ENCODE measurements around the gene FBN2.

The FBN2 gene

GRCh38 chr5:128254789-128255188, 283.3 kb downstream of the FBN2 start:
- peak; percentile 60 for DNase-seq (ENCODE audit: low read depth, low spot score)

- DNase-seq (ENCODE audit: low read depth, low spot score): no peak
These were observed 284.2 kb downstream of the FBN2 start for GRCh38 chr5:128253880-128254279.

GRCh38 chr5:128253161-128253560, 284.9 kb downstream of the FBN2 start:
- DNase-seq (ENCODE audit: low read depth, low spot score): no peak

- DNase-seq (ENCODE audit: low read depth, low spot score): no peak
These were observed 285.3 kb downstream of the FBN2 start for GRCh38 chr5:128252756-128253155.

GRCh38 chr5:128252196-128252595, 285.8 kb downstream of the FBN2 start:
- DNase-seq (ENCODE audit: low read depth, low spot score): no peak

- no peak for DNase-seq (ENCODE audit: low read depth, low spot score)
These were observed 292.1 kb downstream of the FBN2 start for GRCh38 chr5:128245974-128246373.

- DNase-seq (ENCODE audit: low read depth, low spot score): no peak
These were observed 294.0 kb downstream of the FBN2 start for GRCh38 chr5:128243958-128244582.

GRCh38 chr5:128241051-128241695, 296.9 kb downstream of the FBN2 start:
- no peak for DNase-seq (ENCODE audit: low read depth, low spot score)

GRCh38 chr5:128237546-128237945, 300.5 kb downstream of the FBN2 start:
- DNase-seq (ENCODE audit: low read depth, low spot score): peak; percentile 37

- no peak for DNase-seq (ENCODE audit: low read depth, low spot score)
These were observed 301.0 kb downstream of the FBN2 start for GRCh38 chr5:128237000-128237399.

- no peak for DNase-seq (ENCODE audit: low read depth, low spot score)
These were observed 301.7 kb downstream of the FBN2 start for GRCh38 chr5:128236334-128236733.

- no peak for DNase-seq (ENCODE audit: low read depth, low spot score)
These were observed 303.0 kb downstream of the FBN2 start for GRCh38 chr5:128234928-128235641.

- peak; percentile 85 for DNase-seq (ENCODE audit: low read depth, low spot score)
These were observed 309.5 kb downstream of the FBN2 start for GRCh38 chr5:128228521-128228920.

GRCh38 chr5:128228008-128228407, 310.0 kb downstream of the FBN2 start:
- DNase-seq (ENCODE audit: low read depth, low spot score): peak; percentile 94

GRCh38 chr5:128225245-128226030, 312.6 kb downstream of the FBN2 start:
- peak; percentile 59 for DNase-seq (ENCODE audit: low read depth, low spot score)

- DNase-seq (ENCODE audit: low read depth, low spot score): no peak
These were observed 313.7 kb downstream of the FBN2 start for GRCh38 chr5:128224336-128224735.

- no peak for DNase-seq (ENCODE audit: low read depth, low spot score)
These were observed 317.2 kb downstream of the FBN2 start for GRCh38 chr5:128220841-128221240.

GRCh38 chr5:128216860-128217531, 321.0 kb downstream of the FBN2 start:
- peak; percentile 98 for DNase-seq (ENCODE audit: low read depth, low spot score)

- DNase-seq (ENCODE audit: low read depth, low spot score): no peak
These were observed 321.8 kb downstream of the FBN2 start for GRCh38 chr5:128216285-128216684.

GRCh38 chr5:128213833-128214232, 324.2 kb downstream of the FBN2 start:
- no peak for DNase-seq (ENCODE audit: low read depth, low spot score)

GRCh38 chr5:128213340-128213739, 324.7 kb downstream of the FBN2 start:
- DNase-seq (ENCODE audit: low read depth, low spot score): peak; percentile 86
